Gastrocnemius medialis (tissue), 4 donors: ENCODE data around the gene SLC7A8. TPM values are rescaled to one million over a fixed set of nuclear protein-coding genes. Genes with fewer than 3 reads are reported as not detected.

Experiments
- ATAC-seq, 2 donors: fragments of 150-250 bp; one replicate each; pipeline ENCODE4 v1.9.1; 2016
- DNase-seq, 2 donors: peaks; one replicate each; pipeline ENCODE4 v3.0.0-alpha.2; 2019
- H3K27ac ChIP-seq, 4 donors: fragments of 200-600 bp; sonication (generic); 1 replicate in 1 of 4; 2 replicates in 3 of 4; pipeline ENCODE4 v1.5.1; 2016 to 2018; ENCODE audit warnings: mild to moderate bottlenecking in 2 of 4, moderate library complexity in 1 of 4
- H3K27me3 ChIP-seq, 3 donors: fragments of 200-600 bp; sonication (generic) in 2 of 3; 1 replicate in 1 of 3; 2 replicates in 2 of 3; pipeline versions ENCODE4 v1.5.1 to v1.6.0; 2016 to 2019; ENCODE audit warnings: mild to moderate bottlenecking in 1 of 3, moderate library complexity in 1 of 3
- H3K36me3 ChIP-seq, 2 donors: fragments of 200-600 bp; sonication (generic) in 1 of 2; one replicate each; pipeline ENCODE4 v1.5.1; 2017 to 2018
- H3K4me1 ChIP-seq, 2 donors: fragments of 200-600 bp; sonication (generic) in 1 of 2; one replicate each; pipeline ENCODE4 v1.5.1; 2016 to 2017; ENCODE audit warnings: mild to moderate bottlenecking in 2 of 2
- H3K4me3 ChIP-seq, 4 donors: fragments of 200-600 bp; sonication (generic) in 3 of 4; 1 replicate in 1 of 4; 2 replicates in 3 of 4; pipeline ENCODE4 v1.5.1; 2016 to 2019; ENCODE audit warnings: mild to moderate bottlenecking in 2 of 4
- H3K9me3 ChIP-seq, 3 donors: fragments of 200-600 bp; sonication (generic) in 2 of 3; 1 replicate in 1 of 3; 2 replicates in 2 of 3; pipeline ENCODE4 v1.5.1; 2016 to 2019
- CTCF ChIP-seq, 5 experiments: fragments of 450-650 bp in 3 of 5; fragments of 200-600 bp in 2 of 5; sonication (generic) in 2 of 5; IDR thresholded peaks in 4 of 5; conservative IDR thresholded peaks in 1 of 5; 1 replicate in 4 of 5; 2 replicates in 1 of 5; pipeline ENCODE4 v1.5.1; 2016 to 2019; ENCODE audit warnings: antibody characterized with exemption in 5 of 5, mild to moderate bottlenecking in 3 of 5, moderate library complexity in 3 of 5
- POLR2A ChIP-seq, 2 donors: fragments of 450-650 bp; IDR thresholded peaks; one replicate each; pipeline ENCODE4 v1.6.1; 2017; ENCODE audit warnings: antibody characterized with exemption in 2 of 2, mild to moderate bottlenecking in 2 of 2, moderate library complexity in 2 of 2
- in situ Hi-C, 4 donors: fragments of 200-750 bp; cut with MboI; loops; one replicate each; pipeline versions ENCODE4 v1.15.0 to v1.8.0; 2017; ENCODE audit warnings: low sequenced_read_pairs in 4 of 4
- intact Hi-C: fragments of 100-400 bp; cut with DNase I; formaldehyde crosslinking; loops from one replicate; pipeline ENCODE4 v1.15.1; 2023; ENCODE audit warnings: low total_unique reads
- total RNA-seq, 4 donors: library from RNA; depleted of rRNA; stranded (reverse); fragments of >200 nt; gene quantifications; one replicate each; pipeline versions ENCODE4 v1.1.0 to v1.2.3, GENCODE V29; 2016

The SLC7A8 gene
- total RNA-seq, 4 donors from 2014 or later: 34.5 to 199 (median 63.7) TPM

GRCh38 chr14:23185063-23185462 lies 1.6 kb upstream of the SLC7A8 start:
- in situ Hi-C loops: loop anchor here (5.0 kb wide), 2 partner anchors 63 to 68 kb away; partner anchors contain the start of gene CEBPE (in 2 of the 4)
- intact Hi-C loops: loop anchor here (5.0 to 10.0 kb wide), 2 partner anchors 113 to 200 kb away; partner anchors contain the start of gene AJUBA
- Histone ChIP-seq H3K27ac (no peak overlapping the region), H3K36me3 (no peaks in the 10 kb centered on the region), H3K4me3 (no peak overlapping the region), H3K27me3 (peaks cover 0 to 10% (median 0%) of the 10 kb centered on the region in 3 donors), H3K9me3 (no peaks in the 10 kb centered on the region), H3K4me1 (peaks cover 5 to 7% of the 10 kb centered on the region in 2 donors)
- DNase-seq (no peak), ATAC-seq (no peak)
- TF ChIP-seq CTCF (IDR thresholded peaks at IDR 0.05 in 4 of 5, conservative IDR thresholded peaks at IDR 0.05 in 1 of 5): no peak
- TF ChIP-seq POLR2A (IDR thresholded peaks at IDR 0.05): no peak

DNA sequence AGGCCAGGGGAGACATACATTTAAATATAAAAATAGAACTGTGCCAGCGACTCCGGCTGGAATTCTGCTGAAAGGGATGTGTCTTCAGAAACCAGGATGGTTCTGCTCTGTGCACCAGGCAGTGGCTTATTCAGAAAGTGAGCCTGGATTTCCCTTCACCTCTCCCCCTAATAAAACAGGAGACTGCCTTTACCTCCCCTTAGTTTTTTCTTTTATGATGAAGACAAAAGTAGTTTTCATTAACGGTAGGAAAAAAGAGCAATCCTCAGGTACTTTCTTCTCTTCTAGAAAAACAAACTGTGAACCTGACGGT lies 346 bp downstream of the SLC7A8 start:
- in situ Hi-C loops: no loop called here

GRCh38 chr14:23182372-23183157 lies 895 bp downstream of the SLC7A8 start:
- Histone ChIP-seq H3K27me3 (peaks cover 0 to 10% (median 0%) of the 10 kb centered on the region in 3 donors), H3K4me1 (peaks cover 21 to 26% of the 10 kb centered on the region in 2 donors), H3K36me3 (no peaks in the 10 kb centered on the region), H3K27ac (peak overlapping the region; percentile 76 to 84 (median 80)), H3K4me3 (peak overlapping the region; percentile 69 to 89 (median 72)), H3K9me3 (no peaks in the 10 kb centered on the region)
- TF ChIP-seq CTCF (IDR thresholded peaks at IDR 0.05 in 4 of 5, conservative IDR thresholded peaks at IDR 0.05 in 1 of 5) (no peak), POLR2A (IDR thresholded peaks at IDR 0.05) (no peak)
- intact Hi-C loops (loop anchor here (2.0 to 10.0 kb wide), 3 partner anchors 28 to 198 kb away; partner anchors contain the start of genes AJUBA and HOMEZ), in situ Hi-C loops (no loop called here)
- peak; percentile 63 to 83 for ATAC-seq
- peak; percentile 47 to 59 for DNase-seq

More for the DNA sequence above, 346 bp downstream of the SLC7A8 start:
- Histone ChIP-seq H3K27ac (peak overlapping the region; percentile 76 to 84 (median 80)), H3K36me3 (no peaks in the 10 kb centered on the region), H3K4me3 (peak overlapping the region; percentile 69 to 89 (median 72)), H3K4me1 (peaks cover 17 to 20% of the 10 kb centered on the region in 2 donors), H3K9me3 (no peaks in the 10 kb centered on the region), H3K27me3 (peaks cover 0 to 10% (median 0%) of the 10 kb centered on the region in 3 donors)
- intact Hi-C loops: loop anchor here (2.0 to 10.0 kb wide), 3 partner anchors 28 to 198 kb away; partner anchors contain the start of genes AJUBA and HOMEZ
- DNase-seq: no peak
- TF ChIP-seq POLR2A (IDR thresholded peaks at IDR 0.05): no peak
- TF ChIP-seq CTCF (IDR thresholded peaks at IDR 0.05 in 4 of 5, conservative IDR thresholded peaks at IDR 0.05 in 1 of 5): no peak
- ATAC-seq: peak; percentile 24 to 52

- ATAC-seq (no peak), DNase-seq (no peak)
- Histone ChIP-seq H3K27me3 (peaks cover 0 to 10% (median 0%) of the 10 kb centered on the region in 3 donors), H3K4me1 (peaks cover 21 to 32% of the 10 kb centered on the region in 2 donors), H3K27ac (peak overlapping the region; percentile 76 to 84 (median 80)), H3K36me3 (no peaks in the 10 kb centered on the region), H3K9me3 (no peaks in the 10 kb centered on the region), H3K4me3 (peak overlapping the region; percentile 69 to 89 (median 72))
- in situ Hi-C loops: no loop called here
- intact Hi-C loops: loop anchor here (2.0 to 10.0 kb wide), 3 partner anchors 27 to 197 kb away; partner anchors contain the start of genes AJUBA and HOMEZ
- no peak for TF ChIP-seq POLR2A (IDR thresholded peaks at IDR 0.05)
- no peak for TF ChIP-seq CTCF (IDR thresholded peaks at IDR 0.05 in 4 of 5, conservative IDR thresholded peaks at IDR 0.05 in 1 of 5)
Observed at GRCh38 chr14:23181946-23182345, 1.5 kb downstream of the SLC7A8 start.
